ENCODE results near the gene GPBP1.
"Not testable (repeated sequence)": the region's sequence is repeated elsewhere in the genome, so short reads cannot be mapped to it uniquely, and the experiment has no call there.

GPBP1 gene

DNA sequence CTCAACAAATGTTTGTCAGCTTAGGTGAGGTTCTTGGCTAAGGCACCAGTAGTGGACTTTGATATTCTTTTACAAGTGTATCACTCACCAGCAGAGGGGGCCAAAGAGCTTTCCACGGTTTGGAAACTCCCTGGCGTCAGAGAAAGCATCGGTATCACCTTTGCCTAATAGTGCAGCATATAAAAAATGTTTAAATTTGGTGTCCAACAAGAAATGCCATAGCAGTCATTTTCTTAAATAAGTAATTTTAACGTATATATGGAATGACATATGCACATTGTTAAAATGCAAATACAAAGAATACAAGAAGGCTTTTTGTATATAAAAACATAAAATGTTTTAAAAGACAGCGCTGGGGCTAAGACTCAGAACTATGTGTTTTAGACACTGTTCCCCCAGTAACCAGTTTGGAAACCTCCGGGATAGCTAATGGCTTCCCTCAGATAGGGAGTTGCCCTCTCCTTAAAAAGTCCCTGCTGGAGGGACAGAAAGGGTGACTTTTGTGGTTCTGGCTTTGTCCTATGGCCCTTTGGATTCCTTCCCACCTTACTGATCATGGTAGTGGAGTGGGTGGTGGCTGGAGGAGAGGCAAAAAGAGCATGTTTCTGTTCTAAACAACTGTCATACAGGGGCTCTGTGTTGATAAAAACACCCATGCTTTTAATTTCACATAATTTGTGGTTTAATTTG lies 124.6 kb downstream of the GPBP1 start:
- DNase-seq = peak; percentile 83

DNA sequence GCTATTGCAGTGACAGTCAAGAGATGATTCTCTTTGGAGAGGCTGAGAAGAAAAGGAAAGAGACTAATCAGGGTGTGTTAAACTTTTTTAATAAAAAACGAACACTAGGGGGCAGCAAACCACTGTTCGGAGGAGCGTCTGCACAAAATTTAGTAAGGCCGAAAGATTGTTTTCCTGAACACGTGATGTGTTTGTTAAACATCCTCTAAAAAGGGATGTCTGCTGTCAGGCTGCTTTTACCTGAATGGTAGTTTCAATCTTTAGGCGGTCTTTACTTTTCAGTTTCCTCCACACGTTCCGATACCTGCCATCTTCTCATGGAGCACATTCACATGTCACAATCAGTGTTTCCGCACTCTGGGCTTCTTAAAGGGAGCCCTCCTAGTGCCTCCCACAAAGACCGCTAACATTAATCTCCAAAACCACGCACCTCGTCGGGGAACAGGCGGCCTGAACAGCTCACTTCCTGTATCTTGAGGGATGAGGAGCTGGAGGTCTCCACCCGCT lies 125.2 kb downstream of the GPBP1 start:
- peak; percentile 86 for DNase-seq

DNA sequence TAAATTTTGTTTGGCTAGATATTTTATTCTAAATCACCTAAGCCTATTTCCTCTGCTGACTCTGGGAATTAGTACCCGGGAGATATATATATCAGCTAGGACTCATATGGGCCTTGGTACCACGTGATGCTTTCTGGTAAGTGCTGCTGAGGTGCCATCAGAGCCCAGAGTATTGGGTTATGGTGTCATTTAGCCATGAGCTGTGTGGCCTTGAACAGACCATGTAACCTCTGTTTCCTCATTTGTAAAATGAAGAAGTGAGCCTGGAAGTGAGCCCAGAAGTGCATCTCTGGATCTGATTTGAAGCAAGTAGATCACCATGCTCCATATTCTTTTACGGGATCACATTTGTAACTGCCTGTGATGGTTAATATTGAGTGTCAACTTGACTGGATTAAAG lies 126.1 kb downstream of the GPBP1 start:
- no peak for DNase-seq

DNA sequence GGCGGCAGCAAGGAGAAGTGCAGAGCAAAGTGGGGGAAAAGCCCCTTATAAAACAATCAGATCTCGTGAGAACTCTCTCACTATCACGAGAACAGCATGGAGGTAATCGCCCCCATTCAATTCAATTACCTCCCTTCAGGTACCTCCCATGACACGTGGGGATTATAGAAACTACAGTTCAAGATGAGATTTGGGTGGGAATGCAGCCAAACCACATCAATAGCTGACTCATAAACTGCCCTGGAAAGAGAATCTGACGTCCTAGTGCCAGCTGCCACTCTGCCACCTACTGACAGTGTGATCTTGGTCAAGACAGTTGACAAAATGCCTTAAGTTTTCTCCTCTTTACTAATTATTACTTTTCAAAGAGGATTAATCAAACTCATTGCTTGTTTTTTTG lies 128.3 kb downstream of the GPBP1 start:
- DNase-seq = peak; percentile 40

DNA sequence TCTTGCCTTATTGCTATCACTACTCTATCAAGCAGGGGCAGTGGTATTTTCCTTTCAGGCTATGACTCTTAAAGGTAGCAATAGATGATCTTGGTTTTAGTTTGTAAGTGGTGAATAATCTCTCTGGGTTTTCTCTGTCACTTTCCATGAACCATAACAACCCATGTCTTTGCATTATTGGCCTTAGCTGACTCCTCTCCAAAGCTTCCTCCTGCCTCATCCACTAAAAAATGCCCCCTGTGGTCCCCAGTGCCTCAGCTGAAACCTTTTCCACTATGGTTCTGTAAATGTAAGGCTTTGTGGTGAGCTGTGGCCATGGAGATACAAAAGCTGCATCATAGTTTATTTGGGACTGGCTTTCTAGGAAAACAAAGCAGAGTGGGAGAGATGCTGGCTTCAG lies 128.8 kb downstream of the GPBP1 start:
- peak; percentile 55 for DNase-seq

DNA sequence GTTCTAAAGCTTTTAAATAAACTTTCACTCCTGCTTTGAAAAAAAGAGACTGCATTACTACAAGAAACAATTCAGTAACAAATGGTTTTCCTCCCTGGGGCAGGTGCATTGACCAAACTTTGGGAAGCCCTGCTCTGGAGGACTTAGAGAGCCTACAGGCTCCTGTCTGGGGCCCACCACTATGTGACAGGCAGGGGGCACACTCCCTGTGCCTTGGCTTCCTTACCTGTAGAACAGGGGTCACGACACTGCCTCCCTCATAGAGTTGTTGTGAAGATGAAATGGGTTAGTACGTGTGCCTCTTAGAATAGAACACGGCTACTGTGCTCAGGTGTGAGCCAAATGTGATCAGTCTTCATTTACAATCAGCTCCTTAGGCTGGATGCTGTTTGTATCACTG lies 130.1 kb downstream of the GPBP1 start:
- no peak for DNase-seq

DNA sequence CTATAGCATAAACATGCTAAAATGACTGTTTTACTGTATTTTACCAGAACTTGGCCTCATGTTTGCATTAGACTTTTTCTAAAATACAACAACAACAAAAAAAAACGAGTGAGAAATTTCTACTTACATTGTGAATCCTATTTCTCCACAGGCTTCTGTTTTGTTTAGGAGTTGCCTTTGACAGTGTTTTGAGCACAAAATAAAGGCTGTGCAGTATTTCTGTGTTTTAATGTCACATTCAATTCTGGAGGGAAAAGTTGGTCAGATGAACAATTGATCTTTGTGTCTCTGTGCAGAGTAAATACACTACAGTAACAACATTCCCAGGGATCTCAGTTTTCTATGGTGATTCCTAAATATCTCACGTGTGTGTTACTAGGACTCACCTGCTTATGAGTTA lies 131.1 kb downstream of the GPBP1 start:
- DNase-seq = no peak

DNA sequence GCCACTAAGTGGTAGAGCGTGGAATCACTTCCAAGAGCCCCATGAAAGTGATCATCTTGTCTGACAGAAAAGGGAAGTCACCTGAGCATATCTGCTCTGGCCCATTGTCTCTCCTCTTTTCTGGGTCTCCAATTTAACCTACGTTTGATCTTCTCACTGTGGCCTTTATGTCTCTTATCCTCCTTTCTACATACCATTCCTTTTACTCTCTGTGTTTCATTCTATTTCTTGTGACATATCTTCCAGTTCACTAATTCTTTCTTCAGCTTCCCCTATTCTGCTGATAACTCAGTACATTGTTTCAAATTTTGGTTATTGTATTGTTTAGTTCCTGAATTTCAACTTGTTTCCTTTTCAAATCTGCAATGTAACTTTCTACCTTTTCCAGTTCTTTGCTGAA lies 132.5 kb downstream of the GPBP1 start:
- no peak for DNase-seq

DNA sequence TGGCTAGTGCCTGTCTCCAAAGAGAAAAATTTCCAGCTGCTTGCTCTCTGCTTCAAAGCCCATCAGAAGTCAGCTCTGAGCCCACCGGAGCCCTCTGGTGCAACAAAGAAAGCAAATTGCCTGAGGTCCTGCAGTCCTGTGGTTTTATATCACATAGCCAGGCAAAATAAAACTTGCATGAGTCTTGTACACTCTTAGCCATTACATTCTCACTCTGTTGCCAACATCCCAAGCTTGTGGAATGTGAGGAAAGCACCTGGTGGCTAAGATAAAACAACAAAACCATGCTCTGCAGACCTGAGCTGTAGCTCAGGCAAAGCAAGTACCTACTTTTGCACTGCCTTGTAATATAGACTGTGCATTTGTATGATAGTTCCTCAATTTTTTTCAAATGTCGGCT lies 133.7 kb downstream of the GPBP1 start:
- peak; percentile 41 for DNase-seq

DNA sequence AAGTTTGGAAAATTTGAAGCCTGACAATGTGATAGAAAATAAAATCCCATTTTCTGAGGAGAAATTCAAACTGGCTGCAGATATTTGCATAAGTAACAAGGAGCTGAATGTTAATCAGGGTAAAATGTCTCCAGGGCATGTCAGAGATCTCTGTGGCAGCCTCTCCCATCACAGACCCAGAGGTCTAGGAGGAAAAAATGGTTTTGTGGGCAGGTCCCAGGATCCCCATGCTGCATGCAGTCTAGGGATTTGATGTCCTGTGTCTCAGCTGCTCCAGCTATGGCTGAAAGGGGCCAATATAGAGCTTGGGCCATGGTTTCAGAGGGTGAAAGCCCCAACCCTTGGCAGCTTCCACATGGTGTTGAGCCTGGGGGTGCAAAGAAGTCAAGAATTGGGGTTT lies 135.2 kb downstream of the GPBP1 start:
- DNase-seq = not testable (repeated sequence)

DNA sequence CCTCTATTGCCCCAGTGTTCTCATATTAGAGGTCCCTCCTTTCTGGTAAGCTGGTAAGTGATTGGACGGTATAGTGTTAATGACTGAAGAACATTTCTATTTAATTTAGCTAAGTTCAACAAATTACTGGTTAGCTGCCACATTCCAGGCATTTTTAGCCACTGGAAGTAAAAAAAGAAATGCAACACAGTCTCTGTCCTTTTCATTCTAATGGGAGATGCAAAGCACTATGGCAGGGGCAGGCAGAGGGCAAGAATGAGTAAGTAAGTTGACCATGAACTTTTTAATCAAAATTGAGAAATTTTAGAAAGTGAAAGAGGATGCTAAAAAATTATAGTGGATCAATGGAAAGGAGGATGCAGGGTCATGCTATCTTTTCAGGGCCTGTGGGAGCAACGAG lies 137.4 kb downstream of the GPBP1 start:
- DNase-seq = no peak

DNA sequence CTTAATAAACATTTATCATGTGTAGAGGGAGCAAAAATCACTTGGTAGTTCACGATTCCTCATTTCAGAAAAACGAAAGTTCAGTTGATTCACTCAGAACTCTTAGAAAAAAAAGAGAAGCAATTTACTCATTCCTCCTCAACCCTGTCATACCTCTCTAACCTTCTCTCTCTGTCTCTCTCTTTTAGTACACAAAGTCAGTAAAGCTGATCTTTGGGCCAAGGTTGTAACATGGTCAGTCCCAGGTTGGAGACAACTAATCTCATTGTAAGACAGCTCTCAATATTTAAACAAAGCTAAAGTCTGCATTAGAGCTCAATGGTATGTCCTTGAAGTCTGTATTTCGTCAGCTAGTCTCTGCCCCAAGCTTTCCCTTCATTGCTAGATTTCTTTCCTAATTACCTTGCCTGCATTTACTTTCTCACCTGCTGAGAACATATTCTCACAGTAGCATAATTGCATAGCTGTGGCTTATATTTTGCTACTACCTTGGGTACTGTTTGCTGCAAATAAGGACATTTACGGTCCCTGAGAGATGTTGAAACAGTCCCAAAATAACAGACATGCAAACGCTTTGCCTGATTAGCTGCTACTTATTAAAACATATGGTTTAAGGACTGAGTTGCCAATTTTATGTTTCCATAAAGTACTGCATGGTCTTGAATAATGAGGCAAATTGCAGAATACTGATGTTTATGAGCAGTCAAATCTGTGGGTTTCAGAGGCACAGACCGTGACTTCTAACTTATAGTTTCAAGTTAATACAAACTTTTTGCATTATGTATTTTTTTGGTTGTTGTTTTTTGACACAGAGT lies 138.3 kb downstream of the GPBP1 start:
- DNase-seq = no peak

DNA sequence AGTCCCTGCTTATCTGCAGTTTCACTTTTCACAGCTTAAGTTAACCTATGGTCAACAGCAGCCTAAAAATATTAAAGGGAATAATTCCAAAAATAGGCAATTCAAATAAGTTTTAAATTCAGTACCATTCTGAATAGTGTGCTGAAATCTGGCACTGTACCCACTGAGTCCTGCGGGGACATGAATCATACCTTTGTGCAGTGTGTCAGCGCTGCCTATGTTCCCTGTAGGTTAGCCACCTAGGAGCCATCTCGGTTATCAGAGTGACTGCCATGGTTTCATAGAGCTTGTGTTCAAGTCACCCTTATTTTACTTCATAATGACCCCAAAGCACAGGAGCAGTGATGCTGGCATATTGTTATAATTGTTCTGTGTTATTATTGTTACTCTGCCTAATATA lies 139.9 kb downstream of the GPBP1 start:
- DNase-seq = no peak
